HTERT RPE-1 (cell line): ENCODE results near the gene WDR47.

Experiments used
- in situ Hi-C: fragments of 300-500 bp; cut with MboI; formaldehyde crosslinking; loops from 4 replicates; pipeline ENCODE4 v1.14.3; 2020; ENCODE audit warnings: low sequenced_read_pairs

WDR47 gene

GRCh38 chr1:109041621-109042468 lies at the start of gene WDR47:
Gene WDR47, minus strand, starts transcription at chr1:109042102. Its CDS starts 18,590 bp downstream, at chr1:109023512.
- in situ Hi-C loops: no loop called here

DNA sequence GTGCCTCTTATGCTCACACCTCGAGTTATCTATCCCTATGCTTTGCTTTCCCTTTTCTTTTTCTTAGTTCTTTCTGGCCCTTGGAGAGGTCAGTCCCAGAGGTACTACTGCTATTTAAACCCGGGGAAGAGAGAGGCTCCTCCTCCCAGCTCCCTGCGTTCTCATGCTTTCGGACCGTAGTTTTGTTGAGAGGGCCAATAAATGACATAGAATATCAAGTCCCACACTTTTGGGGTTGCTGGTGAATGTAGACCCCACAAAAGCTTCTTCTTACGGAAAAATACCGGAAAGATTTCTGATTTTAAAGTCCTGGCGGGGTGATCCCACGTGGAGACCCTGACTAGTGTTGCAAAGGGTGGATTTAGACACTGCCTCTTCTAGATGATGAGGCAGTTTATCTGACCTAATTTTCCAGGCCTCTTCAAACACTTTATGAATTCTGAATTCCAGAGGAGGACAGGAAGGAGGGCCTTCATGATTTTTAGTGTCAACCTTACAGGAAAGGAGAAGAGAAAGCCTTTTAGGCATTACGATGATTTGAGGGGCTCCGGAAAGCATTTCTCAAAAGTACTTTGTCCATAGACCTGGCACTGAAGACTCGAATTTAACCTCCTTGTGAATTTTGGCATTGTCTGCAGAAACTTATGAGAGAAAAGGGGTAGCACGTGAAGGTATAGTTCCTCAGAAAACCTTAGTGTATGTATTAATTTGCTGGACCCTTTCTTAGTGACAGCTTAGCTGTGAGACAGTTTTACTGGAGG lies 49.4 kb upstream of the WDR47 start:
- in situ Hi-C loops: no loop called here

- in situ Hi-C loops: no loop called here
These were observed 48.5 kb upstream of the WDR47 start, which contains the start of gene TMEM167B for GRCh38 chr1:109090196-109091077. Gene TMEM167B, plus strand, starts transcription at chr1:109090764. Its CDS starts 109 bp downstream, at chr1:109090873.

- in situ Hi-C loops: no loop called here
These were observed 47.5 kb upstream of the WDR47 start for GRCh38 chr1:109089242-109090015.

- in situ Hi-C loops: no loop called here
These were observed 42.9 kb upstream of the WDR47 start for GRCh38 chr1:109084563-109085517.

- in situ Hi-C loops: no loop called here
These were observed 42.0 kb upstream of the WDR47 start for GRCh38 chr1:109083923-109084322.

- in situ Hi-C loops: no loop called here
These were observed 41.6 kb upstream of the WDR47 start for GRCh38 chr1:109083501-109083900.

GRCh38 chr1:109080441-109081082 lies 38.7 kb upstream of the WDR47 start:
- in situ Hi-C loops: no loop called here

DNA sequence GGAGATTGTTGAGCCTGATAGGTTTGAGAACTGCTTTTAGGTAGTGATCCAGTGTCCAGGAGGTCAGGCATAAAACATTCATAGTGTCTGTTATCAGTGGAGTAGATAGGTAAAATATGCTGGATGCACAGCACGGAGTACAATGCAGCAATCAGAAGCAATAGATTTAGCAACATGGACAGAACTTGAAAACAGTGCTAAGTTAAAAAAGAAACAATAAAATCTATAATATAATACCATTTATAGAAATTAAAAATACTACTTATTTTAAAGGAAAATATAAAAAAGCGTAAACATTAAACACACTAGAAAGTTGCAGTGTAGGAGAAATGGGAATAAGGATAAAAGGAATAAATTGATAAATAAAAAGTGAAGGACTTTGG lies 37.3 kb upstream of the WDR47 start:
- in situ Hi-C loops: no loop called here

DNA sequence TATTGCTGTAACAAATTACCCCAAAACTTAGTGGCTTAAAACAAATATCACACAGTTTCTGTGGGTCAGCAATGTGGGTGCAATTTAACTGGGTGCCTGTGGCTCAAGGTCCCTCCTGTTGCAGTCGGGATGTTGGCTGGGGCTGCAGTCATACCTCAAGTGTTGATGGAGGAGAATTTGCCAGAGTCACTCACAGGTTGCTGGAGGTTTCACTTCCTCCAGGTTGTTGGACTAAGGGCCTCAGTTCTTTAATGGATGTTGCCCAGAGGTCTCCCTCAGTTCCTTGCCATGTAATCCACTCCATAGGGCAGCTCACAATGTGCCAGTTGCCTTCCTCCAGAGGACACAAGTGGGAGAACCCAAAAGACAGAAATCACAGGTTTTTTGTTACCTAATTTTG lies 36.4 kb upstream of the WDR47 start:
- in situ Hi-C loops: no loop called here

DNA sequence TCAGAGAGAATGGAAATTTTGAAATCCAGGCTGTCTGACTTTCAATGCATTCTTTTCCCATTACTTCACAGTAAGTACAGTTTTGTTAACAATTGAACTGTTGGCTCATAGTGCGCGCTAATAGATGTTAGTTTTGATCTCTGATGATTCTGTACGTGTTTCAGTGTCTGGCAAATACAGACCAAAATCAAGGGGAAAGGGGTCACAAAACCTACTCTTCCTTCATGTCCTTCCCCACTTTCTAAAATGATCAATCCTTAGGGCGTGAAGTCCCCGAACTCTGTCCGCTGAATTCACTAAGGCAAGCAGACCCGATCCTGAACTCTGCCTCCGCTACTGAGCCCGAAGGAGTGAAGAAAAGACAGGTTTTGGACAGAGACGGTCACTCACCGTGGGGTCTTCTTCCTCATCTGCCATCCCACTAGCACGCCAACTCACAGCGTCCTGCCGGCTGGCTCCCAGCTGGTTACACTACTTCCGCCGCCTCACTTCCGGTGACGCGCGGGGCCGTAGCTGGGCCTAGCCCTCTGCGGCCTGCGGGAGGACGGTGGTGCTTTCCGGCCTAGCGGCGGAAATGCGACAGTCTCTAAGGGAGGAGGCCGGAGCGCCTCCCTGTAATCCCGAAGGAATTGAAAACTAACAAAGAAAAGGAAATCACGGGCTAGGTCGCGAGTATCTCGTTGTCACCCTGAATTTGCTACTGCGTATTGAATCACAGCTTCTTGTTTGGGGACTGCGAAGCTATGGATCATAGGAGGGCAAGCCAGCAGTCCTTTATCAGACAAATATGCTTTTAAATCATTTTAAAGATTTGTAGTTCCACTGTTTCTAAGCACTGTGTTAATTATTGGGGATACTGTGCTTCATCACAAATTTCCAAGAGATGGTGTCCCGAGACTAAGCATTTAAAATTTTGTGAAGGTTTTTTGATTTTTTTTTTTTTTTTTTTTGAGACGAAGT lies 33.9 kb upstream of the WDR47 start, which contains the start of gene TAF13:
Gene TAF13, minus strand, starts transcription at position 473 of the 960 bp plus-strand sequence. Its CDS starts 56 bp downstream, at position 417.
- in situ Hi-C loops: no loop called here

- in situ Hi-C loops: no loop called here
These were observed 27.4 kb upstream of the WDR47 start for GRCh38 chr1:109069294-109069693.

GRCh38 chr1:109067883-109068282 lies 26.0 kb upstream of the WDR47 start:
- in situ Hi-C loops: no loop called here

GRCh38 chr1:109065137-109065536 lies 23.2 kb upstream of the WDR47 start:
- in situ Hi-C loops: no loop called here

DNA sequence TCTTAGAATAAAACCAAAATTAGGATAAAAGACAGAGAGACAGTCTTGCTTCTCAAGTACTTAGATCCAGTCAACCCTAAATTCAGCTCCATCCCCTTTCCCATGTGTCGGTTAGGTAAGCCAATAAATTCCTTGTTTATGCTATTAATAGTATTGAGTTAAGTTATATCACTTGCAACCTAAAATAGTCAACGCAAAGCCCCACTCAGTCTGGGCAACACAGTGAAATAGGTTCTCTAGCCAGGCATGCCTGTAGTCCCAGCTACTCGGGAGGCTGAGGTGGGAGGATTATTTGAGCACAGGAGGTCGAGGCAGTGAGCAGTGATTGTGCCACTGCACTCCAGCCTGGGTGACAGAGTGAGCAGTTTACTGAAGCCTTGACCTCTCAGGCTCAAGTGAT lies 19.3 kb upstream of the WDR47 start:
- in situ Hi-C loops: no loop called here

- in situ Hi-C loops: no loop called here
These were observed 18.8 kb upstream of the WDR47 start for GRCh38 chr1:109060707-109061106.

GRCh38 chr1:109059026-109059425 lies 17.1 kb upstream of the WDR47 start:
- in situ Hi-C loops: no loop called here
